GM12878 (cell line): ENCODE data around the gene LRP5. TPM values are rescaled to one million over a fixed set of nuclear protein-coding genes. Genes with fewer than 3 reads are reported as not detected.

Experiments used
- ATAC-seq: fragments of 200-7000 bp; cut with Tn5 transposase; 3 replicates; pipeline ENCODE4 v1.9.1; 2020; ENCODE audit warnings: mild to moderate bottlenecking, moderate library complexity
- BruUV-seq: library from RNA; stranded (reverse); fragments of 400-500 nt; replicated peaks from 2 replicates; lab custom pipeline; 2021; lab: Mats Ljungman, UMichigan
- CTCF ChIA-PET: fragments of 300-600 bp; sonication (Branson Sonifier 250); formaldehyde crosslinking; extraction: SDS; loops from one replicate; lab custom pipeline; 2021; ENCODE audit warnings: inconsistent platforms; lab: Yijun Ruan, JAX
- POLR2A ChIA-PET: fragments of 350-600 bp; formaldehyde crosslinking; extraction: SDS; loops from one replicate; lab custom pipeline; 2021; ENCODE audit warnings: inconsistent platforms; lab: Charles Lee
- RAD21 ChIA-PET: fragments of 300-600 bp; sonication (Branson Sonifier 250); formaldehyde crosslinking; loops from one replicate; lab custom pipeline; 2023; ENCODE audit warnings: antibody characterized with exemption; ENCODE audit not compliant: unreplicated experiment; lab: Charles Lee
- SMC1A ChIA-PET: fragments of 300-600 bp; sonication (Branson Sonifier 250); formaldehyde crosslinking; loops from one replicate; lab custom pipeline; 2023; ENCODE audit not compliant: unreplicated experiment, uncharacterized antibody; lab: Charles Lee
- DNase-seq: peaks from one replicate; pipeline ENCODE4 v3.0.0-alpha.2; 2011; ENCODE audit warnings: low read depth, low spot score
- FAIRE-seq: peaks from 3 replicates; lab custom pipeline; 2011; peaks lifted over from hg19 to GRCh38; lab: Jason Lieb, UNC
- H2AFZ ChIP-seq: 2 replicates; pipeline ENCODE4 v1.6.0; 2011; ENCODE audit warnings: low read depth, low read length, control low read depth; ENCODE audit not compliant: control insufficient read depth
- H3K27ac ChIP-seq: 2 replicates; pipeline ENCODE4 v1.5.1; 2011; ENCODE audit warnings: control low read depth; ENCODE audit not compliant: control insufficient read depth, insufficient read depth
- H3K27me3 ChIP-seq, 2 experiments: replicated peaks in 1 of 2; 2 replicates each; pipeline versions ENCODE4 v1.6.0 to v1.6.1; 2011; ENCODE audit warnings: low read length in 1 of 2; ENCODE audit not compliant: control insufficient read depth in 2 of 2, insufficient read depth in 2 of 2
- H3K36me3 ChIP-seq, 2 experiments: 2 replicates each; pipeline ENCODE4 v1.5.1; 2011; ENCODE audit warnings: low read length in 1 of 2; ENCODE audit not compliant: control insufficient read depth in 2 of 2, insufficient read depth in 2 of 2
- H3K4me1 ChIP-seq: 2 replicates; pipeline ENCODE4 v1.6.1; 2011; ENCODE audit warnings: mild to moderate bottlenecking, low read length, moderate library complexity, mixed read lengths; ENCODE audit not compliant: control insufficient read depth, insufficient read depth
- H3K4me2 ChIP-seq: 2 replicates; pipeline ENCODE4 v1.6.0; 2011; ENCODE audit warnings: control low read depth; ENCODE audit not compliant: control insufficient read depth, insufficient read depth
- H3K4me3 ChIP-seq: fragments of 200-600 bp; sonication (generic); 2 replicates; pipeline ENCODE4 v1.5.1; 2016
- H3K79me2 ChIP-seq: 2 replicates; pipeline ENCODE4 v1.6.0; 2011; ENCODE audit warnings: low read length; ENCODE audit not compliant: control insufficient read depth, insufficient read depth
- H3K9ac ChIP-seq: 2 replicates; pipeline ENCODE4 v1.8.0; 2011; ENCODE audit warnings: low read length, control low read depth, mixed read lengths; ENCODE audit not compliant: control insufficient read depth, insufficient read depth
- H3K9me3 ChIP-seq: replicated peaks from 3 replicates; pipeline ENCODE4 v1.5.1; 2011; ENCODE audit warnings: mild to moderate bottlenecking, low read length; ENCODE audit not compliant: control insufficient read depth, insufficient read depth
- H4K20me1 ChIP-seq: 2 replicates; pipeline ENCODE4 v1.6.0; 2011; ENCODE audit not compliant: control insufficient read depth, insufficient read depth
- HDGF ChIP-seq: fragments of 450-650 bp; IDR thresholded peaks from 2 replicates; pipeline ENCODE4 v1.6.1; 2016; ENCODE audit warnings: antibody characterized with exemption
- JUND ChIP-seq: IDR thresholded peaks from 2 replicates; pipeline ENCODE4 v1.6.1; 2012; ENCODE audit warnings: low read depth, mild to moderate bottlenecking, low read length, improper control_type of control experiment, moderate library complexity
- SP1 ChIP-seq: IDR thresholded peaks from one replicate; pipeline ENCODE4 v1.6.1; 2011; ENCODE audit warnings: low read depth, low read length
- SUPT20H ChIP-seq: IDR thresholded peaks from 2 replicates; pipeline ENCODE4 v1.6.1; 2011; ENCODE audit warnings: low read depth, mild to moderate bottlenecking, low read length, moderate library complexity, borderline replicate concordance; ENCODE audit not compliant: control insufficient read depth
- SUZ12 ChIP-seq: fragments of 200-600 bp; sonication (generic); IDR thresholded peaks from one replicate; pipeline ENCODE4 v1.6.1; 2018; ENCODE audit warnings: antibody characterized with exemption, mild to moderate bottlenecking; ENCODE audit not compliant: unreplicated experiment
- WGBS: methylation state at CpG from one replicate; pipeline ENCODE4 v1.1.6; 2016; ENCODE audit warnings: low lambda C conversion rate; ENCODE audit not compliant: insufficient replicate concordance, insufficient coverage; ENCODE audit errors: missing lambda C conversion rate; 5-methylcytosine and 5-hydroxymethylcytosine counted together
- in situ Hi-C: fragments of 300-500 bp; cut with MboI; formaldehyde crosslinking; loops from 9 replicates; pipeline ENCODE4 v1.14.3; 2018; ENCODE audit warnings: mixed read lengths
- intact Hi-C: fragments of 100-400 bp; cut with micrococcal nuclease; formaldehyde crosslinking; loops from one replicate; pipeline ENCODE4 v1.14.2; 2022; ENCODE audit not compliant: unreplicated experiment
- polyA plus RNA-seq, 11 experiments: library from polyadenylated mRNA; depleted of rRNA in 4 of 11; unstranded in 6 of 11; stranded (reverse) in 5 of 11; fragments of >200 nt; fragmentation: Nextera tagmentation in 4 of 11; fragmentation: Illumina TruSeq in 1 of 11; extraction: Ambion mirVana in 4 of 11; extraction: Trizol in 1 of 11; gene quantifications; 1 replicate in 1 of 11; 2 replicates in 10 of 11; pipeline versions ENCODE4 v1.2.1 to v1.2.3, GENCODE V29; 2011 to 2016; ENCODE audit warnings: inconsistent platforms in 2 of 11, missing spikeins in 2 of 11, low read depth in 1 of 11
- total RNA-seq, 4 experiments: library from RNA; depleted of rRNA in 3 of 4; stranded (reverse); fragments of >200 nt in 3 of 4; fragmentation: Illumina TruSeq in 1 of 4; extraction: Trizol in 1 of 4; gene quantifications; 2 replicates each; pipeline versions ENCODE4 v1.2.1 to v1.2.3, GENCODE V29; 2013 to 2021
- TF ChIP-seq, protein P1 (sequence below): fragments of 150-350 bp; IDR thresholded peaks from 2 replicates; pipeline ENCODE4 v1.6.1; 2014; ENCODE audit warnings: mild to moderate bottlenecking, low read depth, low read length
- TF ChIP-seq, protein P2 (sequence below): fragments of 450-650 bp; IDR thresholded peaks from 2 replicates; pipeline ENCODE4 v1.6.1; 2017; ENCODE audit warnings: antibody characterized with exemption, mild to moderate bottlenecking, moderate library complexity
- TF ChIP-seq, protein P3 (sequence below): fragments of 450-650 bp; IDR thresholded peaks from 2 replicates; pipeline ENCODE4 v1.6.1; 2018; ENCODE audit warnings: borderline replicate concordance, mild to moderate bottlenecking; ENCODE audit not compliant: partially characterized antibody

The LRP5 gene
- total and polyA plus RNA-seq, 10 of the 15 experiments (the other 5 are each of a cell fraction or from before 2014, with no cell fraction given): 0.37 to 34.0 (median 6.6) TPM

DNA sequence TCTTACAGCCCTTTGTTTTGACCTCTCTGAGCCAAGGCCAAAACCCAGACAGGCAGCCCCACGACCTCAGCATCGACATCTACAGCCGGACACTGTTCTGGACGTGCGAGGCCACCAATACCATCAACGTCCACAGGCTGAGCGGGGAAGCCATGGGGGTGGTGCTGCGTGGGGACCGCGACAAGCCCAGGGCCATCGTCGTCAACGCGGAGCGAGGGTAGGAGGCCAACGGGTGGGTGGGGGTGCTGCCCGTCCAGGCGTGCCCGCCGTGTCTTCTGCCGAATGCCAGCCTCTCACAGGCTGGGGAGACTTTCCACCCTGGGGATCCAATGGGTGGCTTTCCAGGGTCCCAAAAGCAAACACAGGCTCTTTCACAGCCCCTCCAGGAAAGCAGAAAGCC is 111.1 kb downstream of the LRP5 start:
- SMC1A ChIA-PET: no interaction called here
- DNase-seq (no peak), ATAC-seq (no peak), FAIRE-seq (no peak)
- Histone ChIP-seq H3K4me1 (no peaks in the 10 kb centered on the region), H3K4me2 (no peak overlapping the region), H2AFZ (no peak overlapping the region), H3K27me3 (no peaks in the 10 kb centered on the region), H4K20me1 (no peaks in the 10 kb centered on the region), H3K27ac (no peak overlapping the region), H3K4me3 (no peak overlapping the region), H3K79me2 (no peaks in the 10 kb centered on the region), H3K36me3 (peaks cover 8 to 24% of the 10 kb centered on the region in 2 experiments; a peak in 3 of 4 replicates), H3K9me3 (peaks cover under 1% of the 10 kb centered on the region; the same call in 2 of the 3 replicates), H3K9ac (no peak overlapping the region)
- POLR2A ChIA-PET: no interaction called here
- intact Hi-C loops: no loop called here
- WGBS: 89% methylated on average over 17 of the region's 21 CpGs
- CTCF ChIA-PET: no interaction called here
- no TSS peak for BruUV-seq
- in situ Hi-C loops: no loop called here
- TF ChIP-seq, protein P1, sequence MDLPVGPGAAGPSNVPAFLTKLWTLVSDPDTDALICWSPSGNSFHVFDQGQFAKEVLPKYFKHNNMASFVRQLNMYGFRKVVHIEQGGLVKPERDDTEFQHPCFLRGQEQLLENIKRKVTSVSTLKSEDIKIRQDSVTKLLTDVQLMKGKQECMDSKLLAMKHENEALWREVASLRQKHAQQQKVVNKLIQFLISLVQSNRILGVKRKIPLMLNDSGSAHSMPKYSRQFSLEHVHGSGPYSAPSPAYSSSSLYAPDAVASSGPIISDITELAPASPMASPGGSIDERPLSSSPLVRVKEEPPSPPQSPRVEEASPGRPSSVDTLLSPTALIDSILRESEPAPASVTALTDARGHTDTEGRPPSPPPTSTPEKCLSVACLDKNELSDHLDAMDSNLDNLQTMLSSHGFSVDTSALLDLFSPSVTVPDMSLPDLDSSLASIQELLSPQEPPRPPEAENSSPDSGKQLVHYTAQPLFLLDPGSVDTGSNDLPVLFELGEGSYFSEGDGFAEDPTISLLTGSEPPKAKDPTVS: no peak
- TF ChIP-seq HDGF: no peak
- TF ChIP-seq SP1: no peak
- TF ChIP-seq, protein P2, sequence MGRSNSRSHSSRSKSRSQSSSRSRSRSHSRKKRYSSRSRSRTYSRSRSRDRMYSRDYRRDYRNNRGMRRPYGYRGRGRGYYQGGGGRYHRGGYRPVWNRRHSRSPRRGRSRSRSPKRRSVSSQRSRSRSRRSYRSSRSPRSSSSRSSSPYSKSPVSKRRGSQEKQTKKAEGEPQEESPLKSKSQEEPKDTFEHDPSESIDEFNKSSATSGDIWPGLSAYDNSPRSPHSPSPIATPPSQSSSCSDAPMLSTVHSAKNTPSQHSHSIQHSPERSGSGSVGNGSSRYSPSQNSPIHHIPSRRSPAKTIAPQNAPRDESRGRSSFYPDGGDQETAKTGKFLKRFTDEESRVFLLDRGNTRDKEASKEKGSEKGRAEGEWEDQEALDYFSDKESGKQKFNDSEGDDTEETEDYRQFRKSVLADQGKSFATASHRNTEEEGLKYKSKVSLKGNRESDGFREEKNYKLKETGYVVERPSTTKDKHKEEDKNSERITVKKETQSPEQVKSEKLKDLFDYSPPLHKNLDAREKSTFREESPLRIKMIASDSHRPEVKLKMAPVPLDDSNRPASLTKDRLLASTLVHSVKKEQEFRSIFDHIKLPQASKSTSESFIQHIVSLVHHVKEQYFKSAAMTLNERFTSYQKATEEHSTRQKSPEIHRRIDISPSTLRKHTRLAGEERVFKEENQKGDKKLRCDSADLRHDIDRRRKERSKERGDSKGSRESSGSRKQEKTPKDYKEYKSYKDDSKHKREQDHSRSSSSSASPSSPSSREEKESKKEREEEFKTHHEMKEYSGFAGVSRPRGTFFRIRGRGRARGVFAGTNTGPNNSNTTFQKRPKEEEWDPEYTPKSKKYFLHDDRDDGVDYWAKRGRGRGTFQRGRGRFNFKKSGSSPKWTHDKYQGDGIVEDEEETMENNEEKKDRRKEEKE: no peak
- TF ChIP-seq, protein P3, sequence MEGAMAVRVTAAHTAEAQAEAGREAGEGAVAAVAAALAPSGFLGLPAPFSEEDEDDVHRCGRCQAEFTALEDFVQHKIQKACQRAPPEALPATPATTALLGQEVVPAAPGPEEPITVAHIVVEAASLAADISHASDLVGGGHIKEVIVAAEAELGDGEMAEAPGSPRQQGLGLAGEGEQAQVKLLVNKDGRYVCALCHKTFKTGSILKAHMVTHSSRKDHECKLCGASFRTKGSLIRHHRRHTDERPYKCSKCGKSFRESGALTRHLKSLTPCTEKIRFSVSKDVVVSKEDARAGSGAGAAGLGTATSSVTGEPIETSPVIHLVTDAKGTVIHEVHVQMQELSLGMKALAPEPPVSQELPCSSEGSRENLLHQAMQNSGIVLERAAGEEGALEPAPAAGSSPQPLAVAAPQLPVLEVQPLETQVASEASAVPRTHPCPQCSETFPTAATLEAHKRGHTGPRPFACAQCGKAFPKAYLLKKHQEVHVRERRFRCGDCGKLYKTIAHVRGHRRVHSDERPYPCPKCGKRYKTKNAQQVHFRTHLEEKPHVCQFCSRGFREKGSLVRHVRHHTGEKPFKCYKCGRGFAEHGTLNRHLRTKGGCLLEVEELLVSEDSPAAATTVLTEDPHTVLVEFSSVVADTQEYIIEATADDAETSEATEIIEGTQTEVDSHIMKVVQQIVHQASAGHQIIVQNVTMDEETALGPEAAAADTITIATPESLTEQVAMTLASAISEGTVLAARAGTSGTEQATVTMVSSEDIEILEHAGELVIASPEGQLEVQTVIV: no peak
- TF ChIP-seq SUPT20H: no peak
- no peak for TF ChIP-seq JUND
- TF ChIP-seq SUZ12: no peak
- RAD21 ChIA-PET: no interaction called here
